HG02885 (cell line): Measurements from ENCODE around the gene DSCAM.

Experiments
- ATAC-seq: cut with Tn5 transposase; IDR thresholded peaks from one replicate; pipeline ENCODE4 v1.9.1; 2021; ENCODE audit warnings: mild to moderate bottlenecking; ENCODE audit not compliant: unreplicated experiment, poor library complexity

The DSCAM gene

DNA sequence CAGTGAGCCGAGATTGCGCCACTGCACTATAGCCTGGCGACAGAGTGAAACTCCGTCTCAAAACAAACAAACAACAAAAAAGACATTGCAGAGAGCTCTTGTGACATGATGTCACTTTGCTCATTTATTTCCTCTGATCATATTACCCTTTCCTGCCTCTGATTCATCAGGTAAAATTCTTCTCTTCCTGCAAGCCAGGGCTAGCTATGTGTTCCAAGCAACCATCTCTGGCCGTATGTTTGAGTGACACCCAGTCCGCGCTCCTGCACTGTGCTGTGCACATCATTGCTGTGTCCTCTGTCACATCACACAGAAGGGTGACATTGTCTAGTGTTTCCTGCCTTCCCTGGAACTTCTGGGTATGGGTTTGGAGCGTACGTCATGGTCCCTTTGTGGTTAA, 728.4 kb downstream of the DSCAM start:
- no peak for ATAC-seq

DNA sequence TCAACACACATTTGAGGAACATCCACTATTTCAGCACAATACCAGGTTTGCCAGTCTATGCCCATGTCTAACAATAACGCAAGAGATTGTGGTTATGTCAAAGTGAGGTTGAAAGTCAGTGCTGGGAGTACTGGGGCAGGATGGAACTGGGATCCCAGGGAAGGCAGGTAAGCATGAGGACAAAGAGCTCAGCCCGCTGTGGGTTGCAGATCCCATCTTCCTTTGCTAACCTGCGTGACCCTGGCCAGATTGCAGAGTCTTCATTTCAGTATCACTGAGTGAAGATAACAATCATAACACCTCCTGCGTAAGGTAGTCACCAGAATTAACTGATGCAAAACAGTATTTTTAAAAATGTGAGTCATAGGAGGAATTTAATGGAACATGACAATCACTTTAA, 729.7 kb downstream of the DSCAM start:
- no peak for ATAC-seq

DNA sequence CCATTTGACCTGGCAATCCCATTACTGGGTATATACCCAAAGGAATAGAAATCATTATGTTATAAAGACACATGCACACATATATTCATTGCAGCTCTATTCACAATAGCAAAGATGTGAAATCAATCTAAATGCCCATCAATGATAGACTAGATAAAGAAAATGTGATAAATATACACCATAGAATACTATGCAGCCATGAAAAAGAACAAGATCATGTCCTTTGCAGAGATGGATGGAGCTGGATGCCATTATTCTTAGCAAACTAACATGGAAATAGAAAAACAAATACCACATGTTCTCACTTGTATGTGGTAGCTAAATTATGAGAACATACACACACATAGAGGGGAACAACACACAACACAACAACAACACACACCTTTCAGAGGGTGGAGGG, 731.2 kb downstream of the DSCAM start:
- ATAC-seq = no peak

DNA sequence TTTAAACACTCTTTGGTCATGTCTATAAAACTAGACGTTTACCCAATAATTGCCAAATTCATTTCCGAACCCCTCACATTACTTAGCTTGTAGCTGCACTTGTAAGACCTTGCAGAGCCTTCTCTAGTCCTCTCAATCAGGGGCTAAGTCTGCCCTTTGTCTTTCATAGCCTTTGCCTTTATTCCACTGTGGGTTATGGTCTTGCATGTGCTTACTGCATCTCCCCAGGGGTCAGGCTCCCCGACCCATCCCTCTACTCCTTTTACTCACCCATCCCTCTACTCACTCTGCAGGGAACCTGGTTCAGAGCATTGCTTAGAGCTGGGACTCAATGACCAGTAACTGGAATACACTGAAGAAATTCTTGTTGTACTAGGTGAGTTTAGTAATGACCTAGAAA, 744.3 kb downstream of the DSCAM start:
- ATAC-seq = no peak

DNA sequence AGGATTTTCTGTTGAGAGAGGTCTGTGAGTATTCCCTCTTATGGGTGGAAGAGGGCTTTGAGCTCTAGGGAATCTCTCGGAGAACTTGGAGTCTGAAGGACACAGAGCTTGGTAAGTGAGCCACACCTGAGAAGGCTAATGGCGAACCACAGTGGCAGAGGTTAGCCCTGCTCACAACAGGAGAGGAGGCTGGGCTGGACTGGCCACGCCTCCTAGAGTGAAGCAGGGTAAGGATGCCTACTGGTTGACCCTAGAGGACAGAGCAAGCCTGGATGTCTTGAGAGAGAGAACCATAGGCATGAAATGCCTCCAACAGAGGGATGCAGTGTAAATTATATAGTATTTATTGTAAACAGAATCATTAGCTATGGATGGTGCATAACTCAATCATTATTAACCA, 747.1 kb downstream of the DSCAM start:
- ATAC-seq = no peak

DNA sequence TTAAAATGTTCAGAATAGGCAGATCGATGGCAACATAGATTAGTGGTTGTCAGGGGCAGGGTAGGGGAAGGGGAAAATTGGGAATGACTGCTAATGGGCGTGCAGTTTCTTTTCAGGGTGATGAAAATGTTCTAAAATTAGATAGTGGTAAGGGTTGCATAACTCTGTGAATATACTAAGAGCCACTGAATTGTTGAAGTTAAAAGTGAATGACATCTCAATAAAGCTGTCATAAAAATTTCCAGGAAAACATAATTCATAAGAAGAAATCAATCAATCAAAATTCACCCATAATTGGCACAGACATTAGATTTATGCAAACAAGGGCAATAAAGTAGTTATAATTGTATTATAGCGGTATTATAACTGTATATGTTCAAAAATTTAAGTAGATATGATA, 751.5 kb downstream of the DSCAM start:
- no peak for ATAC-seq

DNA sequence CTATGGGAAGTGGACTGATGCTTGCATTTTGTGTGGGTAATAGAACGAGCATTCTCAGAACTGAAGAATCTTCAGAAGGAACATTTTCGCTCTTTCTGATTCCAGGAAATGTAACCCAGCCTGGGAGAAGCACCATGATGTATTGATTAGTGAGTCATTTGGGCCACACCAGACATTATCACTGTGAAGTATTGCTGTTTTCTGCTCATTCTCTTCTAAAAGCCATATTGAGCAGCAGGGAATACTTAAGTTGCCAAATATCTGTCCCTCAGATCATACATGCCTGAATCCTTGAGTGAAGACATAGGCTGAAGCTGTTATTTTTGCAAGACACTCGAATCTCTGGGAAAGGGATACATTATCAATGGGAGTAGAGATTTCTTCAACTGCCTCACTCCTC, 766.6 kb downstream of the DSCAM start:
- no peak for ATAC-seq

DNA sequence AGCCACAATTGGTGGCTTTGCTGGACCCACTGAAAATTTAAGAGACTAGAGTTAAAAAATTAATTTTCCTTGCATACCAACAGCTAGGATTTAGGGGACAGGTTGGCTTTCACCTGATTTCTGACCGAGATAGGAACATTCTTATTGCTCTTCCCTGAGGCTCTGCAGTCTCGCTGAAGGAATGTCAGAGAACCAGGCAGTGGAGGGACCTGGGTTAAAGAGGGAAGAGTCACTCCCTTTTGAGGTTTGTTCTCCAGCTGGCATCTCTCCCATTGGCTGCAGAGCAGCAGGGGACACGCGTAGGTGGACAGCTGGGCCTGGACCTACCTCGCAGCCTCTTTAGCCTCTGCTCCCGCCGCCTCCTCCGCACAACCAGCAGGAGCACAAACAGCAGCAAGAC, 772.2 kb downstream of the DSCAM start:
- no peak for ATAC-seq

DNA sequence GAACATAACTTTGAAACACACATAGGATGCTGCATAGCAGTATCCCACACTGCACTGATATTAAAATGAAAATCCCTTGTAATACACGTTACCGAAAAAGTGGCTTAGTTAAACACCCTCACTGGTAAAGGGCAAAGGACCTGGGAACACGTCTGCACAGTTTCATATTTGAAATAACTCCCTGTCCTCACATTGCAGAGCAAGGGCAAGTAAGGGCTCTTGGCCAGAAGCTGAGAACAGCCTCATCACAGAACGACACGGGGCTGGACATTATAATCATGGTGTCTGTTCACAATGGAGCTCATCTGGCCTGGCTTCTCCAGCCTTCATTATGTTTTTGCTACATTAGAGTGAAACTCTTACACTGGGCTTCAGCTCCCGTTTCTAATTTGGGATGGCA, 772.8 kb downstream of the DSCAM start:
- ATAC-seq = no peak

DNA sequence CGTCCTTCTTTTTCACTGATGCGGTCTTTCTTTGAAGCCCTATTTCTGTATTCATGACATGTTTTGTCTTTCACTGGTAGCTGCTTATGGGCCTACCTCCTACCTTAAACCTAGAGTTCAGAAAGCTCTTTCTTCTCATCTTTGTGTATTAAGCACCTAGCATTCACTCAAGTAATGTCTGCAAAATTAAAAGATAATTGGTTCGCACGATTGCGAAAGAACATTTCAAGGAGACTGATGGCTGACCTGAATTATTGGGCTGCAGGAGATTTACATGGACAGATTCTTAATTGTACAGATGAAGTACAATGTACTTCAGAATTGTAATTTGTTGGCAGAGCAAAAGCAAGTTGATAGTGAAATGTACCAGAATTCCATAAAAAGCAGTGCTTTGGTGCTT, 773.3 kb downstream of the DSCAM start:
- no peak for ATAC-seq

DNA sequence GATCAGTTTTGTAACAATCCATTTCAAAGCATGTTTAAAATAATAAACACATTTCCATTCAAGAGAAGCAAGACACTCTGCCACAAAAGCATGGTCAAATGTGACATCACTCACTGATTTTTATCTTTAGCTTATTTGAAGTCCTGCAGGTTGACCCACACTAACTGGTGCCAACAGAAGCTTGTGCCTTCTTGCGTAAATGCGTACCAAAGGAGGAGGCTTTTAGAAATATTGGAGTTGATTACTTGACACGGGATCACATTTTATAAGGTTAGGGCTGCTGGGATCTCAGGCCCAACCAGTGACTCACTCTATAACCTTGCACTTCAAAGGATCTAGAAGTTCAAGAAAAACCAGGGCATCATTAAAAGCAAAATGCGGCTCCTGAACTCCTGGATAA, 776.1 kb downstream of the DSCAM start:
- no peak for ATAC-seq

DNA sequence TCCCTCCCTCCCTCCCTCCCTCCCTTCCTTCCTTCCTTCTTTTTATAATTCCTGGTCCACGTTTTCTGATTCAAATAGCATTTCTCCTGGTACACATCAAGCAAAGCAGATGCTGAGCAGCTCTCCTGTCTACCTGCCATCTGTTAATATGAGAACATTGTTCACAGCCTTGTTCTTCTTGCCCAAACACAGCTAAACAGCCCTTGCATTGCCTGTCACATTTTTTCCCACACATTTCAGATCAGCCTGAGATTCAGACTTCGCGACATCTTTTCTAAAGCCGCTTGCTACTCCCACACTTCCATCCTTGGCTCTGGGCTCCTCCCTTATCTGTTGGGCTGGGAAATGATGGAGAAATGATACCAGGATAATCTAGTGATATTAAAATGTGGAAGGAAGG, 779.2 kb downstream of the DSCAM start:
- ATAC-seq = no peak

DNA sequence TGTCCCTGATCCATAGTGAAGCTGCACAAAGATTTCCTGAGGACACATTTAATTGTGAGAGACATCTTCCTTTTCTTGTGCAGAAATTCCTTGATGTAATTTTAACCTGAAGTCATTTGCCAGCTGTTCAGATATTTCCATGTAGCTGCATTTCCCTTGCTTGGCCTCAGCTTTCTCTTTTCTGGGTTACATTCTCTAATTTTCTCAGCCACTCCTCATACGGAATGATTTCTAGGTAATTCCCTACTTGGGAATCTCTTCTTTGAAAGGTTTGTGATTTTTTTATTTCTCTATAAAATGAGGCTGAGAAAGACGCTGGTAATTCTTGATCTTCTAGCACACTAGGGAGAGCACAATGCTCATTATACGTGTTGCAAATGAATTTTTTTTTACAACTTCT, 780.7 kb downstream of the DSCAM start:
- no peak for ATAC-seq

DNA sequence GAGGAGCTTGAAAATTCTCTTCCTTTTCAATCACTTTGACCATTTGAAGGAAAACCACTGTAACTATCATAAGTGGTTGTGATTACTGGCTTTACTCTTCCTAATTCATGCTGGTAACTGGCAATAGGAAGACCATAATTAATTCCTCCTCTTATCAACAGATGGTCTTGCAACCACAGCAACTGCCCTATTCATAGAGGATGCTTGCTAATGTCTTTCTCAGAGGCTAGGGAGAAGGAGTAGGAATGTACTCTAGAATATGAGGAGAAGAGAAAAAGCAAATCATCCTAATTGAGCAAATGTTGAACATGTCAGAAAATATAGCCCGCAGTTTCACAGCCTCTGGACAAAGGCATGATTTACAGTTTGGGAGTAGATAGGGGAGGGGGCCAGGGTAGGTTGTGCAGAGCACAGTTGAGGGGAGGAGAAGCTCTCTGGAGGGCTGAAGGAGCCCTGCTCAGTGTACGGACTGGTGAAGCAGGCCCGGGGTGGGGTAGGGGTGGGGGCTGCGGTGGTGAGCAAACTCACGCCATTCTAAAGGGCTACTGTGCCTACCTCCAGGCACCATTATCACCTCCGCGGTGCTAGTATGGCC, 786.8 kb downstream of the DSCAM start:
- no peak for ATAC-seq

DNA sequence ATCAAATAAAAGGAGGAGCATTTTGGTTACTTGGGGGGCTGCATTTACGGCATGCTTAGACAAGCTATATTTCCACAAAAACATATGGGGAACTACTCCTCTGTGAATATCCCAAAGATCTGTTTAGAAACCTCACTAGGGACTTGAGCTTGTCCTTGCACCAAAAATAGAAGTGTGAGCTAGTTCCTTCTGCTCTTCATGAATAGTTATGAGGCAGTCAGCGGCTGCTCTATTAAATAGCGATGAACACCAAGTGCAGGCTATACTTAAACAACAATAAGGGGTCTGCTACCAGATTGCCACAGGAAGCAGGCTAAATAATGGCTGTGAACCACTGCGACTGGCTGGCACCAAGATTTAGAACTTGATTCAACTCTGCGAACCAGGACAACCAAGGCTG, 789.6 kb downstream of the DSCAM start:
- no peak for ATAC-seq

DNA sequence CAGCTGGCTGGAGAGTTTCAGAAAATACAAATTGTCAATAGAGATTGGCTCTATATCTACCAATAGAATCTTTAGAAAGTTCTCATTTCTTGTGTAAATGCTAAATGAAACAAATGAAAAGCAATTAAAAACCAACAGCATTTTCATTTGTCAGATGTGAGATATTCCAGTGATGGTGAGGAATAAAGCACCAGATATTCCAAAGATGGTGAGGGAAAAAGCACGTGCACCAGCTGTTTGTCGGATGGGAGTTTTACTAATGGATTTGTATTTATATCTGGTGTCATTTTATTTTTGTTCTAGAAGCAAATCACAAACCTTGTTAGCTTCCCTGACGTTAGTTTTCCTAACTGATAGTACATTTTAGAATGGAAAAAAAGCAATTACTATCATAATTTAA, 790.9 kb downstream of the DSCAM start:
- ATAC-seq = no peak

DNA sequence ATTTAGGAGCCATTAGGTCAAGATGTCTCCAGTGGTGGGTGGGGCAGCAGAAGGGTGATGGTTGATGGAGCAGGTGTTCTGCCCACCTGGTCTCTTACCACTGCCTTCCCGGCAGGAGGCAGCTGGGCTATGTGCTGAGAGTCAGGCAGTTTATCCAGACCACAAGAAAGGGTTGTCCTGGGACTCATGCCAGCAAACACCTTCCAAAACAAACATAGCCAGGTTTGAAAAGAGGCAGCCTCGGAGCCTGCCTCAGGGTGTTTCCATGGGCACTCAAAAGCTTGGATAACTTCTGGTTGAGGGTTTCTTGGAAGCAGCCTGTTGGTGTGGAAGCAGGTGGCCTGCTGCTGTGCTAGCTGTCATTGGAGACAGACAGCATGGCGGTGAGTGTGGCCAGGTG, 792.6 kb downstream of the DSCAM start:
- no peak for ATAC-seq

DNA sequence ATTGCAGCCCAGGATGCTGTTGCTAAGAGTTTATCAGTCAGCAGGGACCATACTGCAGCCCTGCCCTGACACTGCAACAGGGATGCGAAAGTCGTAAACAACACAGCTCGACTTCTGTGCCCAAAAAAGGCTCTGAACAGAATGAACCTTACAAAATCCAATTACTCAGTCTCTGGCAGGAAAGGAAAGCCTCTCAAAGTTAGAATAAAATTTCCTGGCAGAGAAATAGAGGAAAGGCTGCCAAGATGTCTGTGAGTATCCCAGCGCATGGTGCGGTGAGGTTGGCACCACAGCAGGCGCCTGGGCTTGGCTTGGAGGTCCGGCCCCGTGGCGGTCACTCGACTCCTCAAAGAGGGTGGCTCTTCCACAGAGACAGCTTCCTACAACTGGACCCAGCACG, 794.0 kb downstream of the DSCAM start:
- no peak for ATAC-seq

DNA sequence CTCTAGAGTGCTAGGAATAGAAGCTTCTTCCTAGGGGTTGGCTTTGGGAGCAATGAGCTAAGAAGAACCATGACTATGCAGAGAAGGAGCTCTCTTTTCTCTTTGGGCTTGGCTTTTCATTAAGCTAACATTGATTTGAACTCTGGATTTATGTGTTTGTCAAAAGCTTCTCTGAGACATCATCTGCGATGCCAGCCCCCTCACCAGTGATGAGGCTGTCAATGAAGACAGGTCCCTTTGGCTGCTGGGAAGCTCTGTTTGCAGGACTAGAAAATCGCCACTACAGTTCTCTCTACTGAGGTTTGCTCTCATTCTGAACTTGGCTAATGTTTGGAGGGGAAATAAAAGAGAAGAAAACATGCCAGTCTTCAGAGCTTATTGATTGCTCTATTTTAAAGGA, 794.7 kb downstream of the DSCAM start:
- no peak for ATAC-seq

DNA sequence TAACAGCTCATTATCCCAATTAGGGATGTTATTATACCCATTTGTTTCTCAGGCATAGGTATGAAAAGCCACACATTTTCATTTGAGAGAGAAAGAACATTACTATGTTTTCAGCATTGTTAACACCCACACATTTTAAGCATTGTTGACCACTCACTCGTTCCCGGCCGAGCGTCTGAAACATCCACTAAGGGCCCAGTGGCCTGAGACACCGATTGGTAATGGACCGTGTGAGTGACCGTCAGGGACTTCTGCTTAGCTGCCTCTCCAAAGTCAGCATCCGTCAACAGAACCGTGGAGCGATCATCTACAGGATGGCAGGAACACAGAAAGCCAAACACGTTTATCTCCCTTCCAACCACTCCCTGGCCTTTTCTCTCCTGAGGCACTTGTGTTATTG, 795.2 kb downstream of the DSCAM start:
- ATAC-seq = no peak

DNA sequence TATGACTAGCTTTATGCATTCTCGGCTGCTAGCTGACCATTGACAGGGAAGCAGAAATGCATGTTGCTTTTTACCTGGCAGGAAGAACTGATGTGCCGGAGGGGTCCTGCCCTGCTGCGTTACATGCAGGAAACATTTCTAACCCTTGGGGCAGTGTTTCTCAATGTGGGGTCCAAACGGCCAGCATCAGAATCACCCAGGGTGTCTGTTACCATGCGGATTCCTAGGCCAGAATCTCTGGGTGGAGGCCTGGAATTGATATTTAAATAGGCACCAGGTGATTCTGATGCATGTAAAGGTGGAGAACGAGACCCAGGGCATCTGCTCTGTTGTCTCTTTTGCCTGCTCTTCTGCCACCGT, 797.0 kb downstream of the DSCAM start:
- no peak for ATAC-seq

DNA sequence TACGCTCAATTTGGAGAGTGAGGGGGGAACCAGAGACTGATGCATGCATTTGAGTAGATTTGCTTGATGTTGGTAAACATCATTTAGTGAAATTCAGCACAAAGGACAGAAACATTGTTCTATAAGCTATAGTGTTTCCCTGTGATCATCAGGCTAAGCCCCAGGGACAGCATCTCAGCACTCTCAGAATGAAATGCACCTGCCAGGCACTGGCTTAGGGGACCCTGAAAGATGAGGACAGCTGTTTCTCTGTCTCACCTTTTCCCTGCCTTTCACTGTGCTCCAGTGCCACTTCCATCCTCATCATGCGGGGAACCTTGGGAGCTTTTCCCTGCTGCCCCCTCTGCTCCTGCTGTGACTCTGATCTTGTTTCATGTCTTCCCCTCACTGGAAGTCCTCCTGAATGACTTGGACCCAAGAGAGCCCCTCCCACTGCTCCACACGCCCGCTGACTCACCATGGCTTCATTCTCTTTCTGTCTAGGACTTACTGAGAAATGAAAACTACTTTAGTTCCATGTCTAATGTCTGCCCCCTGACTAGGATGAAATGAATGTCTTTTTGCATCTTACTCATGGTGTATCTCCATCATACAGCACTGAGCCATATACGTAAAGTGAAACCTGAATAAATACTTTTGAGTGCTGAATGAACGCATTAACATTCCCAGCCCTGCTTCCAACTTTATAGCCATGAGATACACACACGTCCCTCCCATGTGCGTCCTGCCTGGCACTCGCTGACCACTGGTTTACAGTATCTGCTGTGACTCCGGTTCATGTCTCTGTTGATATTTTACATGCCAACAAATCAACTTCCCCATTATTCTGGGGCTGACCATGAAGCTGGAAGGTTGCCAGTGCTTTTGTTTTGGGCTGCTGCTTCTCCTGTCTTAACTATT, 797.7 kb downstream of the DSCAM start:
- ATAC-seq = no peak
